ENCODE measurements around the gene RNF214. TPM values are rescaled to one million over a fixed set of nuclear protein-coding genes. Genes with fewer than 3 reads are reported as not detected.
"Not testable (repeated sequence)": the region's sequence is repeated elsewhere in the genome, so short reads cannot be mapped to it uniquely, and the experiment has no call there.

RNF214 gene
- total RNA-seq, 1 donor from 2014 or later = 13.7 TPM

DNA sequence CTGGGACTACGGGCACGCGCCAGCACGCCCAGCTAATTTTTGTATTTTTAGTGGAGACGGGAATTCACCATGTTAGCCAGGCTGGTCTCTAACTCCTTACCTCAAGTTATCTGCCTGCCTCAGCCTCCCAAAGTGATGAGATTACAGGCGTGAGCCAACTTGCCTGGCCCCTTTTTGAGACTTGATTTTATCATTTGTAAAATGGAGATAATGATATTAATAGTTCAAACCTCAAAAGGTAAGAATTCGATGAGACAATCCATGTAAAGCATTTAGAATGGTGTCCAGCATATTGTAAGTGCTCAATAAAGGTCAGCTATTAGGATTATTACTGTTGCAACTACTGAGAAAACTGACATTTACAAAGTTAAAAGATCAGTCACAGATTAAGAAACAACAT is 86.3 kb downstream of the RNF214 start:
- no peak for ATAC-seq

DNA sequence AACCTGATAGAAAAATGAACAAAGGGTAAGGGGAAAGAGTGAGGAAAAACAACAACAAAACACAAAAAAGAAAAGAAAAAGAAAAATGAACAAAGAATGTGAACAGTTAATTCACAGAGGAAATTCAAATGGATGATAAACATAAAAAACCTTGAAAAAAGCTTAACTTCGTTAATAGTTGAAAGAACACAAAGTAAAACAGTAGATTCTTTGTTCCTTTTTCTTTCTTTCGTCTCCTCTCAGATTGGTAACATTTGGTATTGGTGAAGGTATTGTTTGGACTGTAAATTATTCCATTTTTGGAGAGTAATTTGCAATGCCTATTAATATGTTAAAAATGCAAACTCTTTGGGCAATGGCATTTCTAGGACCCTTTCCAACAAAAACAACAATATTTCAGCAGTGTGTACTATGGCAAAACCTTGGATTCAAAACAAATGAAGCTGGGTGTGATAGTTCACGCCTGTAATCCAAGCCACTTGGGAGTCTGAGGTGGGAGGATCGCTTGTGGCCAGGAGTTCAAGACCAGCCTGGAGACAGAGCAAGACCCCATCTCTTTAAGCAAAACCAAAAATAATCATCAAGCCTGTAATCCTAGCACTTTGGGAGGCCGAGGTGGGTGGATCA is 86.9 kb downstream of the RNF214 start:
- no peak for ATAC-seq

DNA sequence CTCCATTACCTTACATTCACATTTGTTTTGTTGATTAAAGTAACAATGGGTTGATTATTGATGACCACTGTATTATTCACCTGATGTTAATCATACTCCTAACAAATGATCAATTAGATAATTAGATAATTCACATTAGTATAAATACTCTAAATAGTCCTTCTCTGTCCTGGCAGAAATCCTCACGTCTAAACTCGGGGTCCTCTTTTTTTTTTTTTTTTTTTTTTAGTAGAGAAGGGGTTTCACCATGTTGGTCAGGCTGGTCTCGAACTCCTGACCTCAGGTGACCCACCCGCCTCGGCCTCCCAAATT is 94.7 kb downstream of the RNF214 start:
- not testable (repeated sequence) for ATAC-seq

DNA sequence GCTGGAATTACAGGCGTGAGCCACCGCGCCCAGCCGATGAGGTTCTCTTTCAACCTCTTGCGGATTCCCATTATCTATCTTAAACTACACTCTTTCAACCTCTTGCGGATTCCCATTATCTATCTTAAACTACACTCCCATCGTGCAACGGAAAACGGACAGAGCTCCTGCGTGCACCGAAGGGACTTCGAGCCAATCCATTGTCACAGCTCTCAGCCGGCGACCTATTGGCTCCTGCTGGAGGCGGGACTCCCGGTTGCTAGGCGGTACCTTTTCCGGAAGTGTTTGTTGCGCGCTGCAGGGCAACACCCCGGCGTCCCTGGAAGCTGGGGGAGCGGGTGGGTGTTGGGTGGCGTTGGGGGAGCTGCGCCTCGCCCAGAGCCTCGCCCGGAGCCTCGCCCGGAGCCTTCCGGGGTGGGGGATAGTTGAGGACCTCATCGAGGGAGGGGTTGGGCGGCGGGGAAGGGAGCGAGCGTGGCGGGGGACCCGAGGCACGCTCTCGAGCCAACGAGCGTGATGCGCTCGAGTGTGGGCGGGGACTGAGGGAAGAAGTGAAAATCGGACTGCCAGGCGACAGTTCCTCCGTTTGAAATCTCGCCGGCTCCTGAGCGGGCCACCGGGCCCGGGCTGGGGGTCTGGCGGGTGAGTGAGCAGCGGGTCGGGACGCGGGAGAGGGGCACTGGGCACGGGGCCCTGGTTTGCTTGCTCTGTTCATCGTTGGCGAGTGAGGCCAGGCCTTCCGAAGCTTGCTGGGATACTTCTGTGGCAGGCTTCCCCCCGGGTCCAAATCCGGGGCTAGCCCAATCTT is 95.3 kb downstream of the RNF214 start, which contains the start of gene CEP164:
CEP164 (plus strand) TSS at position 288 of the 808 bp plus-strand sequence. CDS start 10,733 bp downstream, outside the sequence.
- ATAC-seq = peak; percentile 98

DNA sequence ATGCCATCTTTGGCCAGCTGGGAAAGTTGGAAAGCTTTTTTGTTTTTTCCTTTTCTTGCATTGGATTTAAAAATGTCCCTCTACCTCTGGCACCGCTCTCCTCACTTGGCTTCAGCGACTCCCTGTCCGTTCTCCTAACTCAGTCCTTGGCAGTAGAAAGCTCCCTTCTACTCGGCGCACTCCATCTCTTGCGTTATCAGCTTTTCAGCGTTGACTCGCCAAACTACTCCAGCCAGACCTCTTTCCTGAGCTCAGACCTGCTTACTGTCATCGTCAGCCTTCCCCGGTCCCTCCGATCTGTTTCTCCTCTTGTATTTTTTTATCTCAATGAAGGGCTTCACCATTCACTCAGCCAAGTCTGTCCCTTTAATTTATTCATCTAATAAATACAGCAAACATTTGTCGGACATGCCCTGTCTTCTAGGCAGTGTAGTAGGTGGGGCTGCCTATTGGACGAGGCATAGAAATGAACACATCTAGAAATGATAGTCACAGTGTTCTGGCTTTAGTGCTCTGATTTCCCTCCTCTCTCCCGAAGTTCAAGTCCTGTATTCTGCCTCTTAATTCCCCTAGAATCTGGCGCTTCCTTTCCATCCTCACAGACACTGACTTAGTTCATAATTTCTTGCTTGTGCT is 96.0 kb downstream of the RNF214 start:
- peak; percentile 25 for ATAC-seq

DNA sequence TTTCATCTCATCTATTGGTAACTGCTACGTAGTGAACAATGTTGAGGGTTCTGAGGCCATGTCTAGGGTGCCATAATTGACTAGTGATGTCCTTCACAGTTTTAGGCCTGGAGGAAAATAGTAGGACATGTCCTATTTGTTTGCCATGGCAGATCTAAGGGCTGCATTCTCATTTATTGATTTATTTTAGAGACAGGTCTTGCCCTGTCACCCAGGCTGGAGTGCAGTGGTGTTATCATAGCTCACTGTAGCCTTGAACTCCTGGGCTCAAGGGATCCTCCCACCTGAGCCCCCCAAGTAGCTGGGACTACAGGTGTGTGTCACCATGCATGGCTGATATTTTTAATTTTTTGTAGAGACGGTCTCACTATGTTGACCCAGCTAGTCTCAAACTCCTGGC is 100.4 kb downstream of the RNF214 start:
- ATAC-seq = no peak

DNA sequence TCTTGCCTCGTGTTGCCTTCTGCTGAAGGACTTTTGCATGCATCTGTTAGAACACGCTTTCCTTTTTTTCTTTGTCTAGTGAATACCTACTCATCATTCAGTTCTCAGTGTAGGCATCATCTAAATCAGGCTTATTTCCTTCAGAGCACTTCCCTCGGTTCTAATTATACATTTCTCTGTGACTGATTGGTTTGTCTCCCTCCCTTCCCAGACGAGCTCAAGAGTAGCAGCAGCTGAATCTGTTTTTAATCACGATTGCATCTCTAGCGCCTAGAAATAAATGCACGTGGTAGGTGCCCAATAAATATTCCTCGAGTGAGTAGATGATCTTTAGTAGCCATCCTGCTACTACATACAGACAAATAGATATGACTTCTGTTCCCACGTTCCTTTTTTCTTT is 101.4 kb downstream of the RNF214 start:
- no peak for ATAC-seq

DNA sequence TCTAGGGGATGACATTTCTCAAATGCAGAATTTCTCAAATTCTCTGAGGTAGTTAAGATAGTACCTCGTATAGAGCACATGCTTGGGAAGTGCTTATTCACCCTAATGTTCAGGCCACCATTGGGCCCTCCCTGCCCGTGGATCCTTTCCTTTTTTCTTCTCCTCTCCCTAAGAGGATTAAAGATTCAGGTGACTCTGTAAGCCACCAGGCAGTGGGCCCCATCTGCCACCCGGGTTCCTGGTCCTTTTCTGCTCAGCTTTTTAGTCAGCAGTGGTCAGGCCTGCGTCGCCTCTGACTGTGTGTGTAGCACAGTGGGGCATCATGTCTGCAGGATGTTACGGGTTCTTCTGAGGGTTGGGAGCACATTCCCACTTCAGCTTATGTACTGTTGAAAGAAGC is 102.4 kb downstream of the RNF214 start:
- no peak for ATAC-seq

DNA sequence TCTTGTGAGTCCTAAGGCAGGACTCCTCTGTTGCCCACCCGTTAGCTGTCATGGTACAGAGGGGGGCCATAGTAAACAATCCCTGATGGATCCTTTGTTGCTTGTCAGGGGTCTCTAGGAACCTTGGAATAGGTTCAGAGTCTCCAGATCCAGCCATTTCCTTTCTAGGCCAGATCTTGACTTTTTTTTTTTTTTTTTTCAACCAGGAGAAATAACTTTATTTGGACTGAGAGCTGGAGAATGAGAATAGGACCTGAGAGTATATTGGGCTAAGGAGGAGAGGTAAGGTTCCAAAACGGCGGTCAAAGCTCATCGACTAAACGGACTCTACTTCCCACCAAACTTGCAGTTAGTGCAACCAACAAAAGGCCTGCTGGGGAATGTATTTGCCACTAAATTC is 102.9 kb downstream of the RNF214 start:
- ATAC-seq = no peak

Other genes starting within 250 kb of the RNF214 start
- 25.2 TPM for gene SIK3, start 134.2 kb upstream of the RNF214 start, total RNA-seq
- 50.9 TPM for gene PAFAH1B2, start 88.4 kb upstream of the RNF214 start, total RNA-seq
- 9.8 TPM for gene SIDT2, start 53.9 kb upstream of the RNF214 start, total RNA-seq
- gene TAGLN, start 33.3 kb upstream of the RNF214 start, total RNA-seq = 55.9 TPM
- gene PCSK7, start 598 bp upstream of the RNF214 start, total RNA-seq = 44.4 TPM
- 3.1 TPM for gene BACE1-AS, start 58.7 kb downstream of the RNF214 start, total RNA-seq
- gene BACE1, start 83.6 kb downstream of the RNF214 start, total RNA-seq = 17.5 TPM
- gene CEP164, start 95.2 kb downstream of the RNF214 start, total RNA-seq = 16.7 TPM

Measured in esophagus mucosa (tissue), 1 donor.